WI38 (cell line): ENCODE results near the gene FMNL1.

Experiments
- H3K4me3 ChIP-seq: 2 replicates; pipeline ENCODE4 v1.5.1; 2011; ENCODE audit warnings: low read depth, mild to moderate bottlenecking, control low read depth, low read length
- TF ChIP-seq, protein P1 (sequence below): IDR thresholded peaks from 2 replicates; pipeline ENCODE4 v1.5.1; 2012; ENCODE audit warnings: low read depth, mild to moderate bottlenecking, control low read depth, low read length

The FMNL1 gene

DNA sequence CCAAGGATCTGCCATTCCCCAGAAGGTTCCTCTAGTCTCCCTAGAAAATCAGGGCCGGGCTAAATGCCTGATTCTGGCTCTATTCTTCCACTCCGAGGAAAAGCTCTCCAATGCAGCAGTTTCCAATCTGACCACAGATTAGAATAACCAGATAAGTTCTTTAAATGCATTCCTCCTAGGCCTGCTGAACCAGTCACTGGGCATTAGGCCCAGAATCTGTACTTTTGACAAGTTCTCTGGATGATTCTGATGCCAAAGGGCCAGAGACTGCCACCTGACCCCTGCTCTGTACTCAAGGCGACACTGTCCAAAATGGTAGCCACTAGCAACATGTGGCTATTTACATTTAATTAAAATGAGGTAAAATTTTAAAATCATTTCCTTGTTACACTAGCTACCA, 72.8 kb downstream of the FMNL1 start:
- TF ChIP-seq, protein P1, sequence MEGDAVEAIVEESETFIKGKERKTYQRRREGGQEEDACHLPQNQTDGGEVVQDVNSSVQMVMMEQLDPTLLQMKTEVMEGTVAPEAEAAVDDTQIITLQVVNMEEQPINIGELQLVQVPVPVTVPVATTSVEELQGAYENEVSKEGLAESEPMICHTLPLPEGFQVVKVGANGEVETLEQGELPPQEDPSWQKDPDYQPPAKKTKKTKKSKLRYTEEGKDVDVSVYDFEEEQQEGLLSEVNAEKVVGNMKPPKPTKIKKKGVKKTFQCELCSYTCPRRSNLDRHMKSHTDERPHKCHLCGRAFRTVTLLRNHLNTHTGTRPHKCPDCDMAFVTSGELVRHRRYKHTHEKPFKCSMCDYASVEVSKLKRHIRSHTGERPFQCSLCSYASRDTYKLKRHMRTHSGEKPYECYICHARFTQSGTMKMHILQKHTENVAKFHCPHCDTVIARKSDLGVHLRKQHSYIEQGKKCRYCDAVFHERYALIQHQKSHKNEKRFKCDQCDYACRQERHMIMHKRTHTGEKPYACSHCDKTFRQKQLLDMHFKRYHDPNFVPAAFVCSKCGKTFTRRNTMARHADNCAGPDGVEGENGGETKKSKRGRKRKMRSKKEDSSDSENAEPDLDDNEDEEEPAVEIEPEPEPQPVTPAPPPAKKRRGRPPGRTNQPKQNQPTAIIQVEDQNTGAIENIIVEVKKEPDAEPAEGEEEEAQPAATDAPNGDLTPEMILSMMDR: no peak
- no peak overlapping the region for H3K4me3 ChIP-seq

DNA sequence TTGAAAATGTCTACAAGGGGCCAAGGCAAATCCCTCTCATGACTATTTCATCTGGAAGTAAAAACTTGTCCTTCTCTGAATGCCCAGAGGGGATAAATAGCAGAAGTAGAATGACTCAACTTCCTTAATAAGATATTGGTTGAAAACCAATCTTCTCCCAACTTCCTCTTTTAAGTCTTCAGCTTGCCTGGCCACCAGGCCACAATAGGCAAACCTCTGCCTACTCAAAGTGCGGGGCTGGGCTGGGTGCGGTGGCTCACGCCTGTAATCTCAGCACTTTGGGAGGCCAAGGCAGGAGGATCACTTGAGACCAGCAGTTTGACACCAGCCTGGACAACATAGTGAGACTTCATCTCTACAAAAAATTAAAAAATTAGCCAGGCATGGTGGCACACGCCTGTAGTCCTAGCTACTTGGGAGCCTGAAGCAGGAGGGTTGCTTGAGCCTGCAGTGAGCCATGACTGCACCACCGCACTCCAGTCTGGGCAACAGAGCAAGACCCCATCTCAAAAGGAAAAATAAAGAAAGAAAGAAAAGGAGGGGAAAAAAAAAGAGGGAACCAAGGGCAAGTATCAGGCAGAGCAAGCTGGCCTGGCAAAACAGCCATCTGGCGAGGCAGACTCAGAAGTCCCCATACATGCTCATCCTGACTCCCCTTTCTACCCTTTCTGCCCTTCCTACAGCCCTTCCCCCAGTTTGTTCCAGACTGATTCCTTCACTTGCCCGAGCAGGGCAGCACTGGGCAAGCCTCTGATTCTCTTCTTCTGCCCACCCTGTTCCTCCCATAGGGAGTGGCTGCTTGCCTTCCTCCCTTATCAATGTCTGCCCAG, 74.5 kb downstream of the FMNL1 start:
- H3K4me3 ChIP-seq: no peak overlapping the region
- TF ChIP-seq, protein P1: no peak

DNA sequence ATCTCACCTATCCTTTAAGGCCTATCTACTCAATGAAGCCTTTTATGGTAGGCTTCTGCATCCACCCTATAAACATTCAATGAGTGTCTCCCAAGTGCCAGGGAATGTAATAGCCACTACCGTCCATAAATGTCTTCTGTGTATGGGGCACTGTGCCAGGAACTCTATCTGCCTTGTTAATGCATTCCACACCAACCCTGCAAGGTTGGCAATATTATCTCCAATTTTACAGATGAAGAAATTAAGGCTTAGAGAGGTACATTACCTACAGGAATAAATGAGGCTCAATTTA, 75.1 kb downstream of the FMNL1 start:
- TF ChIP-seq, protein P1: no peak
- H3K4me3 ChIP-seq: no peak overlapping the region
